Testis (tissue), 2 donors: Measurements from ENCODE around the gene CA11.

Source experiments
- POLR2A ChIP-seq: fragments of 450-650 bp; IDR thresholded peaks from one replicate; pipeline ENCODE4 v1.6.1; 2017; ENCODE audit warnings: antibody characterized with exemption, mild to moderate bottlenecking, moderate library complexity
- TF ChIP-seq, protein P1 (sequence below), 3 experiments: fragments of 450-650 bp in 2 of 3; fragments of 200-600 bp in 1 of 3; sonication (generic) in 1 of 3; IDR thresholded peaks; one replicate each; pipeline ENCODE4 v1.5.1; 2016 to 2019; ENCODE audit warnings: antibody characterized with exemption in 3 of 3, mild to moderate bottlenecking in 2 of 3, moderate library complexity in 1 of 3

DNA sequence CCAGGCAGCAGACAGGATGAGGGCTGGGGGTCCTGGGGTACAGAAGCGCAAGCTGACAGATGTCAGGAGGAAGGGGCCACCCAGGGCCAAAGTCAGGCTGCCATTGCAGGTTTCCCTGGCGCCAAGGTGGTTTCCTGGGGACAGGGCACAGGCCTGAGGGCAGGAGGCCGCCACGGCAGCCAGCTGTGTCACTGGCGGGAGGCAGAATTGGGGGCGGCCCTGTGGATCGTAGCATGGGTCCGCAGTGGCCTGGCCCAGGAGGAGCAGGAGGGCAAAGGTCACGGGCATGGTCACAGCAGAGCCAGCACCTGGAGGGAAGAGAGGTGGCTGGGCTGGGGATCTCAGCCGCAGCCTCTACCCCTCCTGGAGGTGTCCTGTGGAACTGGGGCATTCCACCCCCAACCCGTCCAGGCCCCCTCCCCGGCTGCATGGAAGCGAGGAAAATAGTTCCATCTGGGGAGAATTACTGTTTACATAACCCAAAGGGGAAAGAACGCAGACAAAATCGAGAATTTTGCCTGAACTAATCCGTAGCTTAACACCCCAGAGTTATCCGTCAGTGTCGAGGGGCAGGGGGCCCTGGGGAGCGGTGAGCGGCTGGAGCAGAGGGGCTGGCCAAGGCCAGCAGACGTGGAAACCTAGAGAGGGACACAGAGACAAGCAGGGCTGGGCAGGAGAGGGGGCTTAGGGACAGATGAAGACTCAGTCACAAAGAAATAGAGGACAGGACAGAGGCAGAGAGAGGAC, 24.9 kb upstream of the CA11 start:
- TF ChIP-seq POLR2A, result no peak
- TF ChIP-seq, protein P1, sequence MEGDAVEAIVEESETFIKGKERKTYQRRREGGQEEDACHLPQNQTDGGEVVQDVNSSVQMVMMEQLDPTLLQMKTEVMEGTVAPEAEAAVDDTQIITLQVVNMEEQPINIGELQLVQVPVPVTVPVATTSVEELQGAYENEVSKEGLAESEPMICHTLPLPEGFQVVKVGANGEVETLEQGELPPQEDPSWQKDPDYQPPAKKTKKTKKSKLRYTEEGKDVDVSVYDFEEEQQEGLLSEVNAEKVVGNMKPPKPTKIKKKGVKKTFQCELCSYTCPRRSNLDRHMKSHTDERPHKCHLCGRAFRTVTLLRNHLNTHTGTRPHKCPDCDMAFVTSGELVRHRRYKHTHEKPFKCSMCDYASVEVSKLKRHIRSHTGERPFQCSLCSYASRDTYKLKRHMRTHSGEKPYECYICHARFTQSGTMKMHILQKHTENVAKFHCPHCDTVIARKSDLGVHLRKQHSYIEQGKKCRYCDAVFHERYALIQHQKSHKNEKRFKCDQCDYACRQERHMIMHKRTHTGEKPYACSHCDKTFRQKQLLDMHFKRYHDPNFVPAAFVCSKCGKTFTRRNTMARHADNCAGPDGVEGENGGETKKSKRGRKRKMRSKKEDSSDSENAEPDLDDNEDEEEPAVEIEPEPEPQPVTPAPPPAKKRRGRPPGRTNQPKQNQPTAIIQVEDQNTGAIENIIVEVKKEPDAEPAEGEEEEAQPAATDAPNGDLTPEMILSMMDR (IDR thresholded peaks at IDR 0.05), result no peak
